KMS-11 (cell line): ENCODE data around the gene FREM2.

Source experiments
- H2AFZ ChIP-seq: fragments of 200-600 bp; sonication (generic); 2 replicates; pipeline ENCODE4 v1.6.1; 2016; ENCODE audit warnings: antibody characterized with exemption, mixed run types, low read depth
- H3K27ac ChIP-seq: fragments of 200-600 bp; sonication (generic); 2 replicates; pipeline ENCODE4 v1.6.1; 2016; ENCODE audit warnings: mild to moderate bottlenecking, mixed run types
- H3K27me3 ChIP-seq: fragments of 200-600 bp; sonication (generic); 2 replicates; pipeline ENCODE4 v1.6.1; 2017; ENCODE audit warnings: mild to moderate bottlenecking, low read depth, mixed run types, moderate library complexity; ENCODE audit not compliant: insufficient read depth
- H3K36me3 ChIP-seq: fragments of 200-600 bp; sonication (generic); 2 replicates; pipeline ENCODE4 v1.6.1; 2017; ENCODE audit warnings: mild to moderate bottlenecking, mixed run types; ENCODE audit not compliant: insufficient read depth
- H3K4me1 ChIP-seq: fragments of 200-600 bp; sonication (generic); 2 replicates; pipeline ENCODE4 v1.6.1; 2016; ENCODE audit warnings: mild to moderate bottlenecking, low read depth, mixed run types; ENCODE audit not compliant: poor library complexity, severe bottlenecking
- H3K4me2 ChIP-seq: fragments of 200-600 bp; sonication (generic); 2 replicates; pipeline ENCODE4 v1.7.0; 2016; ENCODE audit warnings: mild to moderate bottlenecking, mixed run types
- H3K4me3 ChIP-seq: fragments of 200-600 bp; sonication (generic); IDR thresholded peaks from 2 replicates; pipeline ENCODE4 v1.6.1; 2017; ENCODE audit warnings: low read depth, low read length, mixed read lengths; ENCODE audit not compliant: insufficient read depth
- H3K79me2 ChIP-seq: fragments of 200-600 bp; sonication (generic); 2 replicates; pipeline ENCODE4 v1.6.1; 2016; ENCODE audit warnings: low read depth, mixed run types; ENCODE audit not compliant: insufficient read depth
- H3K9ac ChIP-seq: fragments of 200-600 bp; sonication (generic); 2 replicates; pipeline ENCODE4 v1.6.1; 2016; ENCODE audit warnings: mild to moderate bottlenecking, mixed run types
- H4K20me1 ChIP-seq: fragments of 200-600 bp; sonication (generic); 2 replicates; pipeline ENCODE4 v1.6.1; 2016; ENCODE audit warnings: mild to moderate bottlenecking, mixed run types; ENCODE audit not compliant: insufficient read depth
- TF ChIP-seq, protein P1 (sequence below): fragments of 200-600 bp; sonication (generic); conservative IDR thresholded peaks from 2 replicates; pipeline ENCODE4 v1.6.1; 2017; ENCODE audit warnings: low read depth, mild to moderate bottlenecking, antibody characterized with exemption, low read length, moderate library complexity, mixed read lengths

Gene FREM2, protein sequence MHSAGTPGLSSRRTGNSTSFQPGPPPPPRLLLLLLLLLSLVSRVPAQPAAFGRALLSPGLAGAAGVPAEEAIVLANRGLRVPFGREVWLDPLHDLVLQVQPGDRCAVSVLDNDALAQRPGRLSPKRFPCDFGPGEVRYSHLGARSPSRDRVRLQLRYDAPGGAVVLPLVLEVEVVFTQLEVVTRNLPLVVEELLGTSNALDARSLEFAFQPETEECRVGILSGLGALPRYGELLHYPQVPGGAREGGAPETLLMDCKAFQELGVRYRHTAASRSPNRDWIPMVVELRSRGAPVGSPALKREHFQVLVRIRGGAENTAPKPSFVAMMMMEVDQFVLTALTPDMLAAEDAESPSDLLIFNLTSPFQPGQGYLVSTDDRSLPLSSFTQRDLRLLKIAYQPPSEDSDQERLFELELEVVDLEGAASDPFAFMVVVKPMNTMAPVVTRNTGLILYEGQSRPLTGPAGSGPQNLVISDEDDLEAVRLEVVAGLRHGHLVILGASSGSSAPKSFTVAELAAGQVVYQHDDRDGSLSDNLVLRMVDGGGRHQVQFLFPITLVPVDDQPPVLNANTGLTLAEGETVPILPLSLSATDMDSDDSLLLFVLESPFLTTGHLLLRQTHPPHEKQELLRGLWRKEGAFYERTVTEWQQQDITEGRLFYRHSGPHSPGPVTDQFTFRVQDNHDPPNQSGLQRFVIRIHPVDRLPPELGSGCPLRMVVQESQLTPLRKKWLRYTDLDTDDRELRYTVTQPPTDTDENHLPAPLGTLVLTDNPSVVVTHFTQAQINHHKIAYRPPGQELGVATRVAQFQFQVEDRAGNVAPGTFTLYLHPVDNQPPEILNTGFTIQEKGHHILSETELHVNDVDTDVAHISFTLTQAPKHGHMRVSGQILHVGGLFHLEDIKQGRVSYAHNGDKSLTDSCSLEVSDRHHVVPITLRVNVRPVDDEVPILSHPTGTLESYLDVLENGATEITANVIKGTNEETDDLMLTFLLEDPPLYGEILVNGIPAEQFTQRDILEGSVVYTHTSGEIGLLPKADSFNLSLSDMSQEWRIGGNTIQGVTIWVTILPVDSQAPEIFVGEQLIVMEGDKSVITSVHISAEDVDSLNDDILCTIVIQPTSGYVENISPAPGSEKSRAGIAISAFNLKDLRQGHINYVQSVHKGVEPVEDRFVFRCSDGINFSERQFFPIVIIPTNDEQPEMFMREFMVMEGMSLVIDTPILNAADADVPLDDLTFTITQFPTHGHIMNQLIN (N-terminal part only)

DNA sequence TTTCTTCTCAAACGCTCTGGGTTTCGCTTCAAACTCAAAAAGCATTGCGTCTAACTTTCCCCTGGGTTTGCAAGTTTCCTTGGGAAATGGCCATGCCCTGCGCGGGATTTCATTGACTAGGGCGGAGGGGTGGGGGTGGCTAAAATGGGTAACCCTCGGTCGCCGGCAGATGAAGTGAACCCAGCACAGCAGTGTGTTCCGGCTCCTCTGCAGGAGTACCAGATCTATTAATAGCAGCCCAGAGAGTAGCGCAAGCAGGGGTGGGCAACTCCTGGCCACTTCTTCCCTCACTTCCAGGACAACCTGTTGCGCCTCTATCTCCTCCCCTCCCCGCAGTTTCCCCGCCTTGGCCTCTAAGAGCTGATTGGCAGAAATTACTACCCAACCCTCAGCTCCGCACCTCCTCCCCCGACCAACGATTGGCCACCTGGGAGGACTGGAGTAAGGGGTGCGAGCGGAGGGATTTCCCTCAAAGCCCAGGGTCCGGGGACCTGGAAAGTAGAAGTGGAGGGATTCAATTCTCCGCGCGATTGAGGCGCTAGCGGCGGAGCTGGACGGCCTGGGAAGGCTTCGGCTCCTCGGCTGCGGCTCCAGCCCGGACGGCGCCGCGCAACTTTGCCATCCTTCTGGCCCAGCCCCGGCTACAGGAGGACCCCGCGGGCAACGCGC lies at the start of gene FREM2:
FREM2 (plus strand) TSS at position 501 of the 669 bp plus-strand sequence. CDS start 268 bp downstream, outside the sequence.
- Histone ChIP-seq H2AFZ (peak within 1 kb of the TSS; percentile 88), H4K20me1 (no peaks in the 10 kb centered on the region), H3K9ac (no peak within 1 kb of the TSS; the same call in 1 of the 2 replicates), H3K79me2 (no peaks in the 10 kb centered on the region), H3K4me3 (no peak within 1 kb of the TSS), H3K4me1 (no peaks in the 10 kb centered on the region), H3K27ac (no peak within 1 kb of the TSS), H3K27me3 (no peaks in the 10 kb centered on the region), H3K4me2 (peak within 1 kb of the TSS; percentile 70), H3K36me3 (no peaks in the 10 kb centered on the region)
- TF ChIP-seq, protein P1, sequence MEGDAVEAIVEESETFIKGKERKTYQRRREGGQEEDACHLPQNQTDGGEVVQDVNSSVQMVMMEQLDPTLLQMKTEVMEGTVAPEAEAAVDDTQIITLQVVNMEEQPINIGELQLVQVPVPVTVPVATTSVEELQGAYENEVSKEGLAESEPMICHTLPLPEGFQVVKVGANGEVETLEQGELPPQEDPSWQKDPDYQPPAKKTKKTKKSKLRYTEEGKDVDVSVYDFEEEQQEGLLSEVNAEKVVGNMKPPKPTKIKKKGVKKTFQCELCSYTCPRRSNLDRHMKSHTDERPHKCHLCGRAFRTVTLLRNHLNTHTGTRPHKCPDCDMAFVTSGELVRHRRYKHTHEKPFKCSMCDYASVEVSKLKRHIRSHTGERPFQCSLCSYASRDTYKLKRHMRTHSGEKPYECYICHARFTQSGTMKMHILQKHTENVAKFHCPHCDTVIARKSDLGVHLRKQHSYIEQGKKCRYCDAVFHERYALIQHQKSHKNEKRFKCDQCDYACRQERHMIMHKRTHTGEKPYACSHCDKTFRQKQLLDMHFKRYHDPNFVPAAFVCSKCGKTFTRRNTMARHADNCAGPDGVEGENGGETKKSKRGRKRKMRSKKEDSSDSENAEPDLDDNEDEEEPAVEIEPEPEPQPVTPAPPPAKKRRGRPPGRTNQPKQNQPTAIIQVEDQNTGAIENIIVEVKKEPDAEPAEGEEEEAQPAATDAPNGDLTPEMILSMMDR: no peak

DNA sequence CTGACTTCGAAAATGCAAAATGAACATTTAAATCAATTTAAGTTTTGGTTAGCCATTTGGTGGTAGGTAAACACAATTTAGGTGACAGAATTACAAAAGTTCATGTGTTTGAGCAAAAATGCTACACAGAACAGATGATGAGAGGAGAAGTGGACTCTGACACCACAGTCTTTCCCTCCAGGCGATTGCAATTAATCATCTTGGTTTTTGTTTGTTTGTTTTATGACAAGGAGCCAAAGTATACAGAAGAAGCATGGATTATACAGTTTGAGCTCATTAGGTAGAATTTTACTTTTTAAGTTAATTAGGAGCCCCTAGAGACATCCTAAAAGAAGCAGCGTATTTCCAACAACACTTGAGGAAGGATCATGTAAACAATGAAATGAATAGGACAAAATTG lies 49.3 kb upstream of the FREM2 start:
- Histone ChIP-seq H3K4me3 (no peak overlapping the region), H2AFZ (no peak overlapping the region), H3K4me1 (no peaks in the 10 kb centered on the region), H3K79me2 (no peaks in the 10 kb centered on the region), H3K27me3 (no peaks in the 10 kb centered on the region), H3K4me2 (no peak overlapping the region), H3K27ac (no peak overlapping the region), H3K9ac (no peak overlapping the region), H3K36me3 (no peaks in the 10 kb centered on the region), H4K20me1 (no peaks in the 10 kb centered on the region)
- TF ChIP-seq, protein P1: no peak

DNA sequence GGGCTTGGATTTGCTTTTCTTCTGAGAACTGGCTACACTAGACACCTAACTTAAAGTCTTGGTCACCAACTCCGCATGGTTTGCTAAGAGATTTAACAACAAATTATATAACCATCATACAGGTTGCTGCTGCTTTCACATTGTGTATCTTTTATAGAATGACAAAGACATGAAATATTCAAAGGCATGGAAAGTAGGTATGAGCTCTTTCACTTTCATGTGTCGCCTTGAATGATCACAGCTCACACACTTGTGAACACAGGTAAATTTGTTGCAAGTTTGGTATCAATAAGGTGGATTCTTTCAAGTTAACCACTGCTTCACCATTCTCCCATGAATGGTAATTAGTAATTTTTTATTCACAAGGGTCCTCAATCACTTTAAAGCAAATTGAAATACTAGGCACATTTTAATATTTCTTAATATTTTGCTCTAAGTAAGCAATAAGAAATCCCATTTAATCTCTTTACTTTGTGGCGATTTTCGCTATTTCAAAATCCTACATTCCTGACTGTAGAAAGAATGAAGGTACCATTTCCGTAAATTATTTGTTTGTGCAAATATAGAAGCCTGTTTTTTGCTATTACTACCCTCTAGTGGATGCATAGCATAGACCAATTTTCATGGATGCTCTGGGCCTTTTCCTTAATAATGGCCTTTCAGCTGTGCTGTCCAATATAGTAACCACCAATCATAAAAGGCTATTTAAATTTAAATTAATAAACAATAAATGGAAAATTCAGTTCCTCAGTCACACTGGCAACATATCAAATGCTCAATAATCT lies 45.5 kb upstream of the FREM2 start:
- TF ChIP-seq, protein P1: no peak
- no peaks in the 10 kb centered on the region for H3K4me1 ChIP-seq
- no peaks in the 10 kb centered on the region for H3K27me3 ChIP-seq
- H3K27ac ChIP-seq: no peak overlapping the region
- H4K20me1 ChIP-seq: no peaks in the 10 kb centered on the region
- no peak overlapping the region for H2AFZ ChIP-seq
- no peak overlapping the region for H3K4me2 ChIP-seq
- H3K4me3 ChIP-seq: no peak overlapping the region
- no peaks in the 10 kb centered on the region for H3K79me2 ChIP-seq
- no peaks in the 10 kb centered on the region for H3K36me3 ChIP-seq
- no peak overlapping the region for H3K9ac ChIP-seq
